Measurements from ENCODE around the gene THSD4.

- TF ChIP-seq CTCF (IDR thresholded peaks at IDR 0.05) (no peak), POLR2A (IDR thresholded peaks at IDR 0.05) (no peak)
Observed at GRCh38 chr15:71332431-71333004, 217.2 kb downstream of the THSD4 start.
